H1 (cell line): ENCODE results near the gene TBX21. TPM values are rescaled to one million over a fixed set of nuclear protein-coding genes. Genes with fewer than 3 reads are reported as not detected.

Source experiments
- CHD7 ChIP-seq: fragments of 300-600 bp; sonication (generic); IDR thresholded peaks from 2 replicates; pipeline ENCODE4 v1.7.1; 2012; ENCODE audit warnings: low read length, moderate library complexity, mild to moderate bottlenecking, inconsistent platforms; ENCODE audit not compliant: insufficient replicate concordance
- EP300 ChIP-seq, 2 experiments: IDR thresholded peaks; 1 replicate in 1 of 2; 2 replicates in 1 of 2; pipeline ENCODE4 v1.6.1; 2011 to 2012; ENCODE audit warnings: low read depth in 2 of 2, low read length in 2 of 2, mild to moderate bottlenecking in 2 of 2, borderline replicate concordance in 1 of 2, inconsistent platforms in 1 of 2, moderate library complexity in 1 of 2
- EZH2 ChIP-seq: fragments of 200-600 bp; sonication (generic); IDR thresholded peaks from 2 replicates; pipeline ENCODE4 v1.7.1; 2012; ENCODE audit warnings: low read depth, mild to moderate bottlenecking, moderate library complexity, low read length, inconsistent platforms; ENCODE audit not compliant: severe bottlenecking
- KDM1A ChIP-seq: fragments of 200-600, 300-600 bp; sonication (generic); IDR thresholded peaks from 2 replicates; pipeline ENCODE4 v1.7.1; 2016; ENCODE audit warnings: mild to moderate bottlenecking, low read length, borderline replicate concordance
- MAX ChIP-seq: IDR thresholded peaks from 2 replicates; pipeline ENCODE4 v1.6.1; 2012; ENCODE audit warnings: inconsistent platforms
- PHF8 ChIP-seq: fragments of 200-600 bp; sonication (generic); conservative IDR thresholded peaks from 2 replicates; pipeline ENCODE4 v1.7.1; 2012; ENCODE audit warnings: low read depth, mild to moderate bottlenecking, inconsistent platforms, low read length, moderate library complexity
- POU5F1 ChIP-seq: IDR thresholded peaks from 2 replicates; pipeline ENCODE4 v1.6.1; 2011; ENCODE audit warnings: low read depth, mild to moderate bottlenecking, low read length, moderate library complexity
- TBP ChIP-seq: IDR thresholded peaks from 2 replicates; pipeline ENCODE4 v1.6.1; 2011; ENCODE audit warnings: low read depth, low read length, improper control_type of control experiment
- USF2 ChIP-seq: IDR thresholded peaks from 2 replicates; pipeline ENCODE4 v1.6.1; 2011; ENCODE audit warnings: low read length, improper control_type of control experiment
- ZNF274 ChIP-seq: IDR thresholded peaks from 2 replicates; pipeline ENCODE4 v1.7.0; 2012; ENCODE audit warnings: low read length, borderline replicate concordance; ENCODE audit errors: extremely low read depth
- polyA plus RNA-seq, 7 experiments: library from polyadenylated mRNA; depleted of rRNA in 3 of 7; stranded (reverse) in 5 of 7; unstranded in 2 of 7; fragments of >200 nt in 5 of 7; fragments of 200-250 nt in 2 of 7; gene quantifications; 1 replicate in 5 of 7; 2 replicates in 1 of 7; 4 replicates in 1 of 7; pipeline versions ENCODE4 v1.2.1 to v1.2.3, GENCODE V29; 2011 to 2013; ENCODE audit warnings: missing spikeins in 2 of 7, mixed read lengths in 2 of 7
- total RNA-seq: library from RNA; stranded (reverse); fragmentation: NEBNext Ultra II Directional; extraction: Animal tissue kit (Norgen Biotek cat#: 25700); gene quantifications from 2 replicates; pipeline ENCODE4 v1.2.1, GENCODE V29; 2021

The TBX21 gene
- total and polyA plus RNA-seq, 2 of the 8 experiments (the other 6 are each of a cell fraction or from before 2014, with no cell fraction given) = not detected

GRCh38 chr17:47735139-47735464, 2.1 kb downstream of the TBX21 start (continued):
- TF ChIP-seq CHD7 (no peak), KDM1A (no peak), EP300 (IDR thresholded peaks at IDR 0.05; ENCODE audit: borderline replicate concordance in 1 of 2, low read depth in 2 of 2, low read length in 2 of 2) (no peak), EZH2 (no peak), USF2 (no peak), ZNF274 (no peak), PHF8 (no peak), TBP (no peak), MAX (no peak), POU5F1 (no peak)
